Activated CD4-positive, alpha-beta T cell treated with anti-CD3 and anti-CD28 coated beads for 36 hours (primary cell): ENCODE data around the gene TCERG1L. TPM values are rescaled to one million over a fixed set of nuclear protein-coding genes. Genes with fewer than 3 reads are reported as not detected.
"Not testable (repeated sequence)": the region's sequence is repeated elsewhere in the genome, so short reads cannot be mapped to it uniquely, and the experiment has no call there.

Source experiments
- ATAC-seq: fragments of 200-7000 bp; cut with Tn5 transposase; one replicate; pipeline ENCODE4 v1.10.0; 2021; ENCODE audit warnings: mild to moderate bottlenecking, moderate library complexity
- CTCF ChIA-PET: fragments of 350-600 bp; sonication (Branson Sonifier 250); formaldehyde crosslinking; loops from one replicate; lab custom pipeline; 2021; ENCODE audit warnings: antibody characterized with exemption; lab: Charles Lee
- POLR2A ChIA-PET: fragments of 350-600 bp; sonication (Branson Sonifier 250); formaldehyde crosslinking; loops from one replicate; lab custom pipeline; 2021; ENCODE audit warnings: antibody characterized with exemption, inconsistent platforms; lab: Charles Lee
- DNase-seq: peaks from one replicate; pipeline ENCODE4 v3.0.0-alpha.2; 2020
- H3K27ac Mint-ChIP-seq: one replicate; pipeline ENCODE4 v1.8.0; 2021; ENCODE audit warnings: mixed read lengths
- H3K27me3 Mint-ChIP-seq: one replicate; pipeline ENCODE4 v1.8.0; 2021; ENCODE audit warnings: mixed read lengths
- H3K36me3 Mint-ChIP-seq: one replicate; pipeline ENCODE4 v1.8.0; 2021; ENCODE audit warnings: low read depth, mixed read lengths
- H3K4me1 Mint-ChIP-seq: one replicate; pipeline ENCODE4 v1.8.0; 2021; ENCODE audit warnings: mixed read lengths
- H3K4me3 Mint-ChIP-seq: one replicate; pipeline ENCODE4 v1.8.0; 2021; ENCODE audit warnings: mild to moderate bottlenecking, moderate library complexity, mixed read lengths
- H3K9me3 Mint-ChIP-seq: one replicate; pipeline ENCODE4 v1.8.0; 2021; ENCODE audit warnings: low read depth, mixed read lengths
- intact Hi-C, 2 experiments: fragments of 100-400 bp; cut with DNase I in 1 of 2; cut with micrococcal nuclease in 1 of 2; formaldehyde crosslinking; loops; one replicate each; pipeline versions ENCODE4 v1.14.2 to v1.15.1; 2022 to 2024; cut with DNase I, micrococcal nuclease
- total RNA-seq, 2 experiments: library from RNA; stranded (reverse); gene quantifications; one replicate each; pipeline ENCODE4 v1.2.3, GENCODE V29; 2021

TCERG1L gene
- total RNA-seq, 2 experiments from 2014 or later = 0.05 to 0.21 TPM

GRCh38 chr10:131245475-131246059 lies 66.0 kb downstream of the TCERG1L start:
- ChIA-PET POLR2A (no interaction called here), CTCF (no interaction called here)
- no peak for DNase-seq
- Mint-ChIP-seq H3K4me1 (no peaks in the 10 kb centered on the region), H3K36me3 (no peaks in the 10 kb centered on the region), H3K9me3 (no peaks in the 10 kb centered on the region), H3K27ac (no peak overlapping the region), H3K27me3 (no peaks in the 10 kb centered on the region), H3K4me3 (no peak overlapping the region)
- no peak for ATAC-seq
- intact Hi-C loops = no loop called here

- ChIA-PET POLR2A (no interaction called here), CTCF (no interaction called here)
- H3K27me3 Mint-ChIP-seq = peaks cover 2% of the 10 kb centered on the region
- H3K4me3 Mint-ChIP-seq = no peak overlapping the region
- intact Hi-C loops = no loop called here
- H3K27ac Mint-ChIP-seq = no peak overlapping the region
- H3K36me3 Mint-ChIP-seq = no peaks in the 10 kb centered on the region
- no peaks in the 10 kb centered on the region for H3K9me3 Mint-ChIP-seq
- DNase-seq (no peak), ATAC-seq (no peak)
- H3K4me1 Mint-ChIP-seq = no peaks in the 10 kb centered on the region
Measured at GRCh38 chr10:131244836-131245235, 66.7 kb downstream of the TCERG1L start.

GRCh38 chr10:131243076-131243475 lies 68.4 kb downstream of the TCERG1L start:
- intact Hi-C loops = no loop called here
- H3K36me3 Mint-ChIP-seq = no peaks in the 10 kb centered on the region
- H3K27me3 Mint-ChIP-seq = peaks cover 2% of the 10 kb centered on the region
- POLR2A ChIA-PET = no interaction called here
- no peak for ATAC-seq
- no peaks in the 10 kb centered on the region for H3K4me1 Mint-ChIP-seq
- DNase-seq = no peak
- H3K27ac Mint-ChIP-seq = no peak overlapping the region
- CTCF ChIA-PET = no interaction called here
- no peak overlapping the region for H3K4me3 Mint-ChIP-seq
- no peaks in the 10 kb centered on the region for H3K9me3 Mint-ChIP-seq

GRCh38 chr10:131242007-131242406 lies 69.5 kb downstream of the TCERG1L start:
- POLR2A ChIA-PET = no interaction called here

GRCh38 chr10:131240691-131241090 lies 70.8 kb downstream of the TCERG1L start:
- ChIA-PET POLR2A (no interaction called here), CTCF (no interaction called here)
- no peaks in the 10 kb centered on the region for H3K4me1 Mint-ChIP-seq
- H3K4me3 Mint-ChIP-seq = no peak overlapping the region
- intact Hi-C loops = no loop called here
- no peak overlapping the region for H3K27ac Mint-ChIP-seq
- peaks cover 2% of the 10 kb centered on the region for H3K27me3 Mint-ChIP-seq
- no peaks in the 10 kb centered on the region for H3K9me3 Mint-ChIP-seq
- H3K36me3 Mint-ChIP-seq = no peaks in the 10 kb centered on the region
- no peak for DNase-seq
- ATAC-seq = no peak

More at GRCh38 chr10:131242007-131242406, 69.5 kb downstream of the TCERG1L start:
- Mint-ChIP-seq H3K36me3 (no peaks in the 10 kb centered on the region), H3K27me3 (peaks cover 2% of the 10 kb centered on the region), H3K4me3 (no peak overlapping the region), H3K9me3 (no peaks in the 10 kb centered on the region), H3K4me1 (no peaks in the 10 kb centered on the region), H3K27ac (no peak overlapping the region)
- intact Hi-C loops = no loop called here
- DNase-seq (peak; percentile 19), ATAC-seq (no peak)
- CTCF ChIA-PET = no interaction called here

GRCh38 chr10:131239926-131240325 lies 71.6 kb downstream of the TCERG1L start:
- CTCF ChIA-PET = no interaction called here
- intact Hi-C loops = no loop called here

GRCh38 chr10:131239450-131239849 lies 72.1 kb downstream of the TCERG1L start:
- DNase-seq (no peak), ATAC-seq (no peak)
- Mint-ChIP-seq H3K27ac (no peak overlapping the region), H3K4me1 (no peaks in the 10 kb centered on the region), H3K36me3 (no peaks in the 10 kb centered on the region), H3K27me3 (peaks cover 2% of the 10 kb centered on the region), H3K4me3 (no peak overlapping the region), H3K9me3 (no peaks in the 10 kb centered on the region)
- intact Hi-C loops = no loop called here
- CTCF ChIA-PET = no interaction called here
- POLR2A ChIA-PET = no interaction called here

More at GRCh38 chr10:131239926-131240325, 71.6 kb downstream of the TCERG1L start:
- Mint-ChIP-seq H3K4me1 (no peaks in the 10 kb centered on the region), H3K27me3 (peaks cover 2% of the 10 kb centered on the region), H3K27ac (no peak overlapping the region), H3K9me3 (no peaks in the 10 kb centered on the region), H3K4me3 (no peak overlapping the region), H3K36me3 (no peaks in the 10 kb centered on the region)
- ATAC-seq = no peak
- POLR2A ChIA-PET = no interaction called here
- no peak for DNase-seq

- H3K27me3 Mint-ChIP-seq = peaks cover 2% of the 10 kb centered on the region
- ChIA-PET CTCF (no interaction called here), POLR2A (no interaction called here)
- DNase-seq = no peak
- no peaks in the 10 kb centered on the region for H3K9me3 Mint-ChIP-seq
- intact Hi-C loops = no loop called here
- ATAC-seq = no peak
- H3K4me1 Mint-ChIP-seq = no peaks in the 10 kb centered on the region
- no peak overlapping the region for H3K27ac Mint-ChIP-seq
- no peaks in the 10 kb centered on the region for H3K36me3 Mint-ChIP-seq
- no peak overlapping the region for H3K4me3 Mint-ChIP-seq
Measured at GRCh38 chr10:131238669-131239280, 72.7 kb downstream of the TCERG1L start.

- DNase-seq = no peak
- no peak for ATAC-seq
- no peaks in the 10 kb centered on the region for H3K36me3 Mint-ChIP-seq
- H3K27ac Mint-ChIP-seq = no peak overlapping the region
- CTCF ChIA-PET = no interaction called here
- intact Hi-C loops = no loop called here
- POLR2A ChIA-PET = no interaction called here
- no peak overlapping the region for H3K4me3 Mint-ChIP-seq
- H3K9me3 Mint-ChIP-seq = no peaks in the 10 kb centered on the region
- H3K4me1 Mint-ChIP-seq = no peaks in the 10 kb centered on the region
- H3K27me3 Mint-ChIP-seq = peaks cover 2% of the 10 kb centered on the region
Measured at GRCh38 chr10:131237991-131238651, 73.4 kb downstream of the TCERG1L start.

- H3K27ac Mint-ChIP-seq, H3K9me3 Mint-ChIP-seq, POLR2A ChIA-PET, H3K27me3 Mint-ChIP-seq, H3K4me1 Mint-ChIP-seq, DNase-seq, H3K4me3 Mint-ChIP-seq, H3K36me3 Mint-ChIP-seq, ATAC-seq, intact Hi-C loops: not testable (repeated sequence)
- CTCF ChIA-PET = interaction anchor here (1.0 kb wide), 1 partner anchor 19 kb away, joined by 3 read pairs; no protein-coding TSS in a partner anchor
Measured at GRCh38 chr10:131234606-131235005, 76.9 kb downstream of the TCERG1L start.

- Mint-ChIP-seq H3K27ac (no peak overlapping the region), H3K4me3 (no peak overlapping the region), H3K27me3 (no peaks in the 10 kb centered on the region), H3K9me3 (no peaks in the 10 kb centered on the region), H3K36me3 (no peaks in the 10 kb centered on the region), H3K4me1 (no peaks in the 10 kb centered on the region)
- intact Hi-C loops = no loop called here
- ChIA-PET POLR2A (interaction anchor here (0.6 kb wide), 1 partner anchor 11 kb away, joined by 3 read pairs; no protein-coding TSS in a partner anchor), CTCF (interaction anchor here (1.0 kb wide), 1 partner anchor 18 kb away, joined by 3 read pairs; no protein-coding TSS in a partner anchor)
- no peak for ATAC-seq
- DNase-seq = no peak
Measured at GRCh38 chr10:131233611-131234258, 77.8 kb downstream of the TCERG1L start.
